Tibial nerve (tissue), 4 donors: ENCODE data around the gene TRIM27.

ENCODE experiments used
- EP300 ChIP-seq, 2 donors: sonication (generic); formaldehyde crosslinking; IDR thresholded peaks; one replicate each; pipeline ENCODE4 v1.6.1; 2017; ENCODE audit warnings: antibody characterized with exemption in 2 of 2, mild to moderate bottlenecking in 1 of 2
- POLR2A ChIP-seq, 2 donors: fragments of 450-650 bp; IDR thresholded peaks; one replicate each; pipeline ENCODE4 v1.6.1; 2017; ENCODE audit warnings: antibody characterized with exemption in 2 of 2, mild to moderate bottlenecking in 2 of 2, moderate library complexity in 2 of 2
- TF ChIP-seq, protein P1 (sequence below), 5 experiments: fragments of 200-600 bp in 3 of 5; fragments of 450-650 bp in 2 of 5; sonication (generic) in 3 of 5; IDR thresholded peaks; one replicate each; pipeline ENCODE4 v1.5.1; 2016 to 2019; ENCODE audit warnings: antibody characterized with exemption in 5 of 5, mild to moderate bottlenecking in 3 of 5, moderate library complexity in 2 of 5

- TF ChIP-seq, protein P1, sequence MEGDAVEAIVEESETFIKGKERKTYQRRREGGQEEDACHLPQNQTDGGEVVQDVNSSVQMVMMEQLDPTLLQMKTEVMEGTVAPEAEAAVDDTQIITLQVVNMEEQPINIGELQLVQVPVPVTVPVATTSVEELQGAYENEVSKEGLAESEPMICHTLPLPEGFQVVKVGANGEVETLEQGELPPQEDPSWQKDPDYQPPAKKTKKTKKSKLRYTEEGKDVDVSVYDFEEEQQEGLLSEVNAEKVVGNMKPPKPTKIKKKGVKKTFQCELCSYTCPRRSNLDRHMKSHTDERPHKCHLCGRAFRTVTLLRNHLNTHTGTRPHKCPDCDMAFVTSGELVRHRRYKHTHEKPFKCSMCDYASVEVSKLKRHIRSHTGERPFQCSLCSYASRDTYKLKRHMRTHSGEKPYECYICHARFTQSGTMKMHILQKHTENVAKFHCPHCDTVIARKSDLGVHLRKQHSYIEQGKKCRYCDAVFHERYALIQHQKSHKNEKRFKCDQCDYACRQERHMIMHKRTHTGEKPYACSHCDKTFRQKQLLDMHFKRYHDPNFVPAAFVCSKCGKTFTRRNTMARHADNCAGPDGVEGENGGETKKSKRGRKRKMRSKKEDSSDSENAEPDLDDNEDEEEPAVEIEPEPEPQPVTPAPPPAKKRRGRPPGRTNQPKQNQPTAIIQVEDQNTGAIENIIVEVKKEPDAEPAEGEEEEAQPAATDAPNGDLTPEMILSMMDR (IDR thresholded peaks at IDR 0.05), result no peak
- TF ChIP-seq EP300 (IDR thresholded peaks at IDR 0.05) (no peak), POLR2A (IDR thresholded peaks at IDR 0.05) (no peak)
These were observed 23.1 kb downstream of the TRIM27 start for GRCh38 chr6:28900577-28901256.
